ENCODE measurements around the gene QSOX1.
"Not testable (repeated sequence)": the region's sequence is repeated elsewhere in the genome, so short reads cannot be mapped to it uniquely, and the experiment has no call there.

Gene QSOX1, protein sequence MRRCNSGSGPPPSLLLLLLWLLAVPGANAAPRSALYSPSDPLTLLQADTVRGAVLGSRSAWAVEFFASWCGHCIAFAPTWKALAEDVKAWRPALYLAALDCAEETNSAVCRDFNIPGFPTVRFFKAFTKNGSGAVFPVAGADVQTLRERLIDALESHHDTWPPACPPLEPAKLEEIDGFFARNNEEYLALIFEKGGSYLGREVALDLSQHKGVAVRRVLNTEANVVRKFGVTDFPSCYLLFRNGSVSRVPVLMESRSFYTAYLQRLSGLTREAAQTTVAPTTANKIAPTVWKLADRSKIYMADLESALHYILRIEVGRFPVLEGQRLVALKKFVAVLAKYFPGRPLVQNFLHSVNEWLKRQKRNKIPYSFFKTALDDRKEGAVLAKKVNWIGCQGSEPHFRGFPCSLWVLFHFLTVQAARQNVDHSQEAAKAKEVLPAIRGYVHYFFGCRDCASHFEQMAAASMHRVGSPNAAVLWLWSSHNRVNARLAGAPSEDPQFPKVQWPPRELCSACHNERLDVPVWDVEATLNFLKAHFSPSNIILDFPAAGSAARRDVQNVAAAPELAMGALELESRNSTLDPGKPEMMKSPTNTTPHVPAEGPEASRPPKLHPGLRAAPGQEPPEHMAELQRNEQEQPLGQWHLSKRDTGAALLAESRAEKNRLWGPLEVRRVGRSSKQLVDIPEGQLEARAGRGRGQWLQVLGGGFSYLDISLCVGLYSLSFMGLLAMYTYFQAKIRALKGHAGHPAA

DNA sequence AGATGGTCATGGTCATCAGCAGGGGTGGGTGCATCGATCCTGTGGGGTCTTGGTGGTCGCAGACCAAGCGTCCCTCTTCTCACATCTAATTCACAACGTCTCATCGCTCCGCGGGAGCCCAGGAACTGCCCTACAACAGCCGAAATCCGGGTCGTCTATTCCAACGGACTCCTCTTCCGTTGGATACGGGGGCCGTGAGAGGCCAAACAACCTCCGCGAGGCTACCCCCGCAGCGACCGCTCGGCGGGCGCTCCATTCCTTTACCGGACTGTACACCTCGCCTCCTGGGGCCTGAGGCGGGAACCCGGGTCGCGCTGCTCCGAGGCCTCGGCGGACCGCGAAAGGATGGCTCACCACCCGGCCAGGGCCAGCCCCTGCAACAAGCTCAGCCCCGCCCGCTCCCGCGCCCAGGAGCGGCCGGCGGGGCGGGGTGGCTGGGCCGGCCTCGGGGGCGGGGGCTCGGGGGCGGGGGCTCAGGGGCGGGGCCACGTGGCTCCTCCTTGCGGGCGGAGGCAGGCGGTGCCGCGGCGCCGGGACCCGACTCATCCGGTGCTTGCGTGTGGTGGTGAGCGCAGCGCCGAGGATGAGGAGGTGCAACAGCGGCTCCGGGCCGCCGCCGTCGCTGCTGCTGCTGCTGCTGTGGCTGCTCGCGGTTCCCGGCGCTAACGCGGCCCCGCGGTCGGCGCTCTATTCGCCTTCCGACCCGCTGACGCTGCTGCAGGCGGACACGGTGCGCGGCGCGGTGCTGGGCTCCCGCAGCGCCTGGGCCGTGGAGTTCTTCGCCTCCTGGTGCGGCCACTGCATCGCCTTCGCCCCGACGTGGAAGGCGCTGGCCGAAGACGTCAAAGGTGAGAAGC is at the start of gene QSOX1:
Gene QSOX1, plus strand, starts transcription at position 545 of the 857 bp plus-strand sequence. Its CDS starts 39 bp downstream, at position 584.
- DNase-seq = peak; percentile 92

DNA sequence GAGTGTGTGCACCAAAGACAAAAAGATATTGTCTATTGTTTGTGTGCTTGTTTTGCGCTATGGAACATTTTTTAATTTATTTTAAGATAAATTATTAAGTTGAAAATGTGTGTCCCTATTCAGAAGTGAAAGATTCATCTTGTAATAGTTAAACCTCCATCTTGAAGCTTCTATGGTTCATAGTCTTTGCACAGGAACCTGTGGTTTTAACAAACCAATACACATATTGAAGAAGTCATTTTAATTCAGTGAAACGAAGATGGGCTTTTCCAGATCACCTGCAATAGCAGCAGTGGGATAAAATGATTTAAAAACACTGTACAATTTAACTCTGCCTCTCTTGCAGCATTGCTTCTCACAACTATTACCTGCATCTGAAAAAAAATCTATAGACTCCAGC is 42.6 kb upstream of the QSOX1 start:
- DNase-seq = no peak

GRCh38 chr1:180112984-180113647 is 41.6 kb upstream of the QSOX1 start:
- DNase-seq = no peak

DNA sequence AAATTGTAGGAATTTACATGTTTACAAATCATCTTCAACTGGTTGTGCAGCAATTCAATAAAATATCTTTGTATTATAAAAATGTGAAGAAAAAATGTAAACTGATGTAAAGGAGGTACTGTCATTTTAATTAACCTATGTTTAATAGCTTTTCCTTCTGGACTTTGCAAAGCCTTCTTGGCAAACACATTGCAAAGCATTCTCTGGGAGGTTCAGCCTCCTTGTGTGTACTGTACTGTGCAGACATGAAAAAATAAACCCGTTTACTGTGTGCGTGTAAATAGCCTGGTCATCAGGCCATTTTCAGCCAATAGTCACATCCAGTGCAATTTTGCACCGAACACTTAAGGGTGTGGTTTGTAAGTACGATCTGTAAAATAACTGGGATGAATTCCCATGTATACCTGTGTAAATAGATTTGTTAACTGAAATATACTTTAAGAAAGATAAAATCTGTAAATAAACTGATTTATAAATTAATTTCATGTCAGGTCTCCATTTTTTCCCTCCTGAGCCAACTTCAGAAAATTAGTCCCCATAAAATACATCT is 40.2 kb upstream of the QSOX1 start:
- DNase-seq = no peak

- DNase-seq = no peak
These were observed 37.5 kb upstream of the QSOX1 start for GRCh38 chr1:180116964-180117763.

DNA sequence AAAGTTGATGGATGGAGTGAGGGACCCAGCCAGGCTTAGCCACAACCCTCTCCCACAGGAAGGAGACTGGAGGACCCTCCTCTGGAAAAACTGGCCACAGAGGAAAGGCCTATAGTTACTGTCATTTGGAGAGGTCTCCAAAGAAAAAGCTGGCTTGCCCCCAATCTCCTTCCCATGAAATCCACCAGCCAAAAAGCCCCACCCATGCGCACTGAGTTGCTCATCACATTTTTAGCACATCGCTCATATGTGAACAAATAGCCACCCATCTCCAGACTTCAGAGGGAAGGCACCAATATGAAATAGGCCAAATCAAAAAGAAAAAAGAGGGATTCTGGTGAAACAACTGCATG is 36.9 kb upstream of the QSOX1 start:
- DNase-seq = no peak

GRCh38 chr1:180119837-180120236 is 34.8 kb upstream of the QSOX1 start:
- DNase-seq = no peak

- DNase-seq = no peak
These were observed 31.2 kb upstream of the QSOX1 start for GRCh38 chr1:180123463-180123936.

- DNase-seq = no peak
These were observed 24.0 kb upstream of the QSOX1 start for GRCh38 chr1:180130651-180131050.

GRCh38 chr1:180131510-180131909 is 23.2 kb upstream of the QSOX1 start:
- peak; percentile 9 for DNase-seq

DNA sequence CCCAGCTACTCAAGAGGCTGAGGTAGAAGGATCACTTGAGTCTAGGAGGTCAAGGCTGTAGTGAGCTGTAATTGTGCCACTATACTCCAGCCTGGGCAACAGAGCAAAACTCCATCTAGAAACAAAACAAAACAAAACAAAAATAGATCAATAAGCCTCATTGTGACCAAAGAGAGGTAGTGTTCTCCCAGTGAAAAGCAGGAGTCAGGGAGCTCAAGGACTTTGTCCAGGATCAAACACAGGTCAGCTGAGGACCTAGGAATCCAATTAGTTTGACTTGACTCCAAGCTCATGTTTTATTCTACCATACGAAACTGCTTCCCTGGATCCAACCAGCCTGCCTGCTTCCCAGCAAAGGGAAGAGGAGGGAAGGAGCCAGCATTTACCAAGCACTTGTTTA is 21.5 kb upstream of the QSOX1 start:
- no peak for DNase-seq

DNA sequence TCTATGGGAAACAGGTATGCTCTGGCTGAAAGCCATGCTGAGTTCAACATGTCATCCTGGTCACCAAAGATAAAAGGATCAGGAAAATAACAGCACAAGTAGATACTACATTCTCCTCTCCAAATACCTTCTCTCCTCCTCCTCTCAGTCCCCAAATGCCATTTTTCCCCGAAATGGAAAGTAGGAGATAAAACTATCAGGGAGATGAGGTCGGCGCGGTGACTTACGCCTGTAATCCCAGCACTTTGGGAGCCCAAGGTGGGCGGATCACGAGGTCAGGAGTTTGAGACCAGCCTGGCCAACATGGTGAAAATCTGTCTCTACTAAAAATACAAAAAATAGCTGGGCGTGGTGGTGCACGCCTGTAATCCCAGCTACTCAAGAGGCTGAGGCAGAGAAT is 21.0 kb upstream of the QSOX1 start:
- not testable (repeated sequence) for DNase-seq

GRCh38 chr1:180135535-180135934 is 19.1 kb upstream of the QSOX1 start:
- no peak for DNase-seq

- no peak for DNase-seq
These were observed 18.2 kb upstream of the QSOX1 start for GRCh38 chr1:180136331-180136967.

- DNase-seq = no peak
These were observed 17.7 kb upstream of the QSOX1 start for GRCh38 chr1:180136968-180137356.

DNA sequence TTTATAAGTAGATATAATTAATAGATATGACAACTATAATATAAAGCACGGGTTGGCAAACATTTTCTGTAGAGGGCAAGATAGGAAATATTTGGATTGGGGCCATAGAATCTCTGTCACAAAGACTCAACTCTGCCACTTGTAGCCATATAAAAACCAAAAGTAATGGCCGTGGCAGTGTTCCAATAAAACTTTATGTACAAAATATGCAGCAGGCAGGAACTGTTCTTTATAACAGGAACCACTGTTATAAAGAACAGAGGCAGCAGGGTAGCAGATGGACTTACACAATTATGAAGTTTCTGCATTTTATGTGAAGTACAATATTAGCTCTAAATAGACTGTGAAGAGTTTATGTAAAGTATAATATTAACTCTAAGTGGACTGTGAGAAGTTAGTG is 16.9 kb upstream of the QSOX1 start:
- DNase-seq = no peak

DNA sequence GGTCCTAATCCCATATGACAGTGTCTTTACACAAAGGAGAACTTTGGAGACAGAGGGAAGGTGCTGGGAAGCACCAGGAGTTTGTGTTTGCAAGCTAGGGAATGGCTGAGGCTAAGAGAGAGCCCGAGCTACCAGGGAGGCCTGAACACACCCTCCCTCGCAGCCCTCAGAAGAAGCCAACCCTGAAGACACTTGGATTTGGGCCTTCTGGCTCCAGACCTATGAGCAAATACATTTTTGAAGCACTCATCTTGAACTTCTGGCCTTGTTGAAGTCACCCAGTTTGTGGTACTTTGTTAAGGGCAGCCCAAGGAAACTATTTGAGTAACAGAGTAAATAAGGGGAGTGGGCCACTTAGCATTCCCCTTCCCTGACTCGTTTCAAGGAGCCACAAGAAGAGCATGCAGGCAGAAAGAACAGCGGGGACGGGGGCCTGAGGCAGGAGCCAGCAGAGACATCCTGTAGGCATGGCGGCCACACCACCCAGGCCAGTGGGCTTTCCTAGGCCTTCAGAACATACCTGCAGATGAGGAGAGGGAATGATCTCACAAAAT is 13.2 kb upstream of the QSOX1 start:
- DNase-seq = no peak

- no peak for DNase-seq
These were observed 11.3 kb upstream of the QSOX1 start for GRCh38 chr1:180143359-180143758.

DNA sequence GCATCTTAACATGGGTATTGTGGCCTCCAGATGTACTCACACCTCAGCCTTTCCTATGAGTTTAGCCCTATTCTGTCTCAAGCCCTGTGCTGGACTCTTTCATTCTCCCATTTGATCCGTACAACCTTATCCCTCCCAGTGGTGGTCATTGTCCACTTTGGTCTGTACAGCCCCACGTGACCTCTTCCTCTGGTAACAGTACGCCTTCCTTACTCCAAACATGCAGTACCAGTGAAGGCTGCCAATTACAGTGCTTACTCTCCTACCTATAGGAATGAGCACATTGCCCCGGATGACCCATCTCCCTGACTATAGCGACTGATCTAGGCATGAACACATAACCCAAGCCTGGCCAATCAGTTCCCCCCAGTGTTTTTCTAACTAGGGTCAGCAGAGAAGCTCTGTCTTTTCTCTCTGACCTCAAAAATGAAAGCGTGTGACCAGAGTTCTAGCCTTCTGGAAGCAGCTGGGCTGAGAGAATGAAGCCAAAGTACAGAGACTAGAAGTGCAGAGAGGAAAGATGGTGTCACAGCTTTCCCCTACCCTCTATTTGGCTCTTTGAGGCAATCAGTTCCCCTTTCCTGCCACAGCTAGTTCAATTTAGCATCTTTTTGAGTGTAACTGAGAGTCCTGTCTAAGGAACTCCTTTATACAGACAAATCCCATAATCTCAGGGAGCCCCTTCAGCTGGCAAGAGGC is 9.9 kb upstream of the QSOX1 start:
- DNase-seq = no peak

DNA sequence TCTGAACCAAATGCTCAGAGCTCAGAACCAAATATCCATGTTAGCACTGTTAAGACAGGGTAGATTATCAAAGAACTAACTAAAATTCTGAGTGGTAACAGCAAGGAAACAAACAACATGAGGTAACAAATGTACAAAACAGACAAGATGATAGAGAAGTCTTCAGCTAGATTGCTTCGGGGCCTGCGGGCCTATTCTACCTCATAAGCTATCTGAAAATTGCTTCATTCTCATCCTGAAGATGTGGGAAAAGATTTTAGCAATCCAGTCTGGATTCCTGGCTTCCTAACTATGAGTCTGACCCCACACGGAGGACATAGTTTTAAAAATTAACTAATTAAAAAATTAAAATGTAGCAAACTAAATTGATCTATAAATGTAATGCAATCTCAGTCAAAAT is 9.2 kb upstream of the QSOX1 start:
- no peak for DNase-seq
